GM12892 (cell line): ENCODE measurements around the gene KRT82.

Experiments used
- POLR2A ChIP-seq: IDR thresholded peaks from 2 replicates; pipeline ENCODE4 v1.6.1; 2011; ENCODE audit warnings: low read depth, low read length, control low read depth
- POLR2AphosphoS5 ChIP-seq: IDR thresholded peaks from 2 replicates; pipeline ENCODE4 v1.6.1; 2011; ENCODE audit warnings: low read depth, low read length, control low read depth

DNA sequence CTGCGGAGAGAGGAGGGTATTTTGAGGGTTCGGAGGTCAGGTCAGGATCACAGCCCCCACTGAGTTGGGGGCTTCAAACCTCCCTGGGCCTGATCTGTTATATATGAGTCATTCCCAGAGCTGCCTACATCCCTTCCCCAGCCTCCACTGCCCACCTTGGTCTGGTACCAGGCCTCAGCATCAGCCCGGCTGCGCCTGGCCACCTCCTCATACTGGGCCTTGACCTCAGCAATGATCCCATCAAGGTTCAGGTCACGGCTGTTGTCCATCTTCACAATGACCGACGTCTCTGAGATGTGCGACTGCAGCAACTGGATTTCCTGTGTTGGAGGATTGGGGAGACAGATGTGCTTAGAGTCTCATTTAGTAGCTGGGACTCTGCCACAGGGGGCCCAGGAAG lies 24.9 kb downstream of the KRT82 start:
- TF ChIP-seq POLR2A, result no peak
- no peak for TF ChIP-seq POLR2AphosphoS5
